Stimulated activated CD4-positive, alpha-beta T cell treated with anti-CD3 and anti-CD28 coated beads, Interleukin-2, amount 100 ng/mL, for 4 hours (primary cell): Measurements from ENCODE around the gene KLHL2.
"Not testable (repeated sequence)": the region's sequence is repeated elsewhere in the genome, so short reads cannot be mapped to it uniquely, and the experiment has no call there.

Experiments
- DNase-seq: peaks from one replicate; pipeline ENCODE4 v3.0.0-alpha.2; 2020; ENCODE audit warnings: low read depth

The KLHL2 gene

GRCh38 chr4:165207431-165208220, at the start of gene KLHL2:
Gene KLHL2, plus strand, starts transcription at chr4:165207561. Its CDS starts 316 bp downstream, at chr4:165207877.
- peak; percentile 56 for DNase-seq

- DNase-seq, result no peak
These were observed 48.6 kb upstream of the KLHL2 start for GRCh38 chr4:165158762-165159161.

GRCh38 chr4:165164257-165164656, 43.1 kb upstream of the KLHL2 start:
- no peak for DNase-seq

GRCh38 chr4:165166872-165167271, 40.5 kb upstream of the KLHL2 start:
- DNase-seq, result not testable (repeated sequence)

- no peak for DNase-seq
These were observed 39.7 kb upstream of the KLHL2 start for GRCh38 chr4:165167650-165168049.

- no peak for DNase-seq
These were observed 36.5 kb upstream of the KLHL2 start for GRCh38 chr4:165170819-165171218.

GRCh38 chr4:165175470-165175869, 31.9 kb upstream of the KLHL2 start:
- not testable (repeated sequence) for DNase-seq

GRCh38 chr4:165175879-165176278, 31.5 kb upstream of the KLHL2 start:
- DNase-seq, result no peak

GRCh38 chr4:165177725-165178666, 29.4 kb upstream of the KLHL2 start:
- no peak for DNase-seq

- no peak for DNase-seq
These were observed 23.1 kb upstream of the KLHL2 start for GRCh38 chr4:165184220-165184619.

GRCh38 chr4:165184998-165185397, 22.4 kb upstream of the KLHL2 start:
- not testable (repeated sequence) for DNase-seq

- DNase-seq, result no peak
These were observed 21.9 kb upstream of the KLHL2 start for GRCh38 chr4:165185448-165185847.

- DNase-seq, result no peak
These were observed 16.6 kb upstream of the KLHL2 start for GRCh38 chr4:165190591-165191347.

GRCh38 chr4:165191348-165191656, 16.1 kb upstream of the KLHL2 start:
- DNase-seq, result no peak

GRCh38 chr4:165191814-165192499, 15.4 kb upstream of the KLHL2 start:
- no peak for DNase-seq

- no peak for DNase-seq
These were observed 14.9 kb upstream of the KLHL2 start for GRCh38 chr4:165192500-165192898.

- no peak for DNase-seq
These were observed 14.4 kb upstream of the KLHL2 start for GRCh38 chr4:165192956-165193355.

GRCh38 chr4:165194368-165194767, 13.0 kb upstream of the KLHL2 start:
- no peak for DNase-seq

- no peak for DNase-seq
These were observed 9.0 kb upstream of the KLHL2 start for GRCh38 chr4:165198329-165198728.

- no peak for DNase-seq
These were observed 8.1 kb upstream of the KLHL2 start for GRCh38 chr4:165199286-165199685.

- DNase-seq, result no peak
These were observed 7.6 kb upstream of the KLHL2 start for GRCh38 chr4:165199722-165200121.

- no peak for DNase-seq
These were observed 5.6 kb upstream of the KLHL2 start for GRCh38 chr4:165201806-165202205.
